ENCODE results near the gene SMIM45.

GRCh38 chr22:41907436-41908401, 44.2 kb upstream of the SMIM45 start:
- TF ChIP-seq POLR2A (IDR thresholded peaks at IDR 0.05; ENCODE audit: low read depth, low read length) (no peak), POLR2AphosphoS5 (IDR thresholded peaks at IDR 0.05; ENCODE audit: low read depth, low read length) (peak; percentile 76)
